HG03521 (cell line): ENCODE results near the gene AJAP1.

Experiments used
- ATAC-seq: cut with Tn5 transposase; IDR thresholded peaks from one replicate; pipeline ENCODE4 v1.9.1; 2021; ENCODE audit warnings: mild to moderate bottlenecking, moderate library complexity; ENCODE audit not compliant: unreplicated experiment

Gene AJAP1

DNA sequence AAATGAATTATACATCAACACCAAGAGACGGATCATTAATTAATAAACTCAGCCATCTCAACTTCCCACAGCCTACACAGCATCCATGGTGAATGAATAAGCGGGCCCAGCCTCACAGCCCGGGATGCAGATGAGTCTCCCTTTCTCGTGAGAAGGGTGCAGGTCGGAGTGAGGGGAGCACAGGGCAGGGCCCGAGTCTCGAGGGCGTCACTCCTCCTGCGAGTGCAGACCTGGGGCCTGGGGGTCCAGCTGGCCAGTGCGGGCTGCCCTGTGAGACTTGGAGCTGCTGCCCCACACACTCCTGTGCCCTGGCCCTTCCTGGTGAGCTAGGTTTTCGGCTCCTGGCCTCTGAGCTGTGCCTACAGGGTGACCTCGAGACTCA, 74.7 kb downstream of the AJAP1 start:
- no peak for ATAC-seq

DNA sequence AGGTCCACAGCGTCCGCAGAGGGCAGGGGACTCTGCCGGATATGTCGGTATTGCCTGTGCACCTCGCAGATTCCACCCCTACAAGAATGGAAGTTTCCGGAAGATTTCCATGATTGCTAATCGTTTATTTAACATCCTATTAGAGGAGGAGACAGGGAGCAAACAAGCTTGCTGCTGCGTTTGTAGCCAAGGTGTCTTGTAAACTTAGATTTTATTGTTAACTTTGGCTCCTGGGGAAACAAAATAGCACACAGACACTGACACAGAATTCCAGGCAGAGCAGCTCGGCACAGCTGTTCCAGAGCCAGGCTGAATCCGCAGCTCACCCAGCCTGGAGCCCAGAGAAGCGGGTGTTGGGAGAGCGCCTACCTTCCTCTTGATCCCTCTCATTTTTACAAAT, 75.7 kb downstream of the AJAP1 start:
- ATAC-seq: no peak

DNA sequence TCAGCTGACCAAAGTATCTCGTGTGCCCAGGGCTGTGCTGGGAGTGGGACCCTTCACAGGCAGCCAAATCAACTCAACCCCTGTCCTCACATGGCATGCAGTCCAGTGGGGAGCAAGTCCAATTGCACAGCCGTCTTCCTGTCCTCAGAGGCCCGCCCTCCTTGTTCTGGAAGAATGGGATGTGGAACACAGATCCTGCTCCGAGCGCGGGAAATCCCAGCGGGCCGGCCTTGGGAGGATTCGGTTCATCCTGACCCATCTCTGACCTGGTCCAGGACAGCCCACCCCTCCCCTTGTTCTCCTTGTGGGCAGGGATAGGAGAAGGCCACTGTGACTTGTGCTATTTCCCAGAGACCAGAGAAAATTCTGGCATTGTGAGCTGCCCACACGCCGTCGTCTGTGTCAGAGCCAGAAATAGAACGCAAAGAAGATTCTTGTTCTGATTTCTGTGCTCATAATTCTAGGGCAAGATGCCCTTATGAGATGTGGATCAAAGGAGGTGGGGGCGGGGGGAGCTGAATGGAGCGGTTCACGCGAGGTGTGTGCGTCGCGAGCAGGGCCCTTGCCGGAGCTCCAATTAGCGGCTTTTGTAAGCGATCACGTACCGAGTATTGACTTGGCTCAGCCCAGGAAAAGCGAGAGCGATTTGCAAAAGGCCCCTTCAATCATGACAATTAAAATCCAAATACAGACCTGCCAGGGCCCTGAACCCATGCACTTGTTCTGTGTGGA, 79.2 kb downstream of the AJAP1 start:
- ATAC-seq: no peak

DNA sequence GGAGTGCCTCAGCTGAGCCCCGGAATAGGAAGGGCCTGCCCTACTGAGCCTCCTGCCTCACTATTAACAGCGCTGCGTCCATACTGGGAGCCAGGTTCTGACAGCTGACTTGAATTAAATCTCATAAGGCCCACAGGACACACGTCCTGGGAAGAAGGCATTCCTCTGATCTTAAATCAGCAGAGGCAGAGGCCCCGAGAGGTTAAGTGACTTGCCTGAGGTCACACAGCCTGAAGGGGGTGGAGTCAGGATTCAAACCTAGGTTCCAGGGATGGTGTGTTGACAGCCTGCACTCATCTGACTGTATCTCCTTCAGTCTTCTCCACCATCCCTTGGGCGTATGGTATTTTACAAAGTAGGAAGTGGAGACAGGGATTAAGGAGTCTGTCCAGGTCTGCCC, 79.8 kb downstream of the AJAP1 start:
- ATAC-seq: no peak

DNA sequence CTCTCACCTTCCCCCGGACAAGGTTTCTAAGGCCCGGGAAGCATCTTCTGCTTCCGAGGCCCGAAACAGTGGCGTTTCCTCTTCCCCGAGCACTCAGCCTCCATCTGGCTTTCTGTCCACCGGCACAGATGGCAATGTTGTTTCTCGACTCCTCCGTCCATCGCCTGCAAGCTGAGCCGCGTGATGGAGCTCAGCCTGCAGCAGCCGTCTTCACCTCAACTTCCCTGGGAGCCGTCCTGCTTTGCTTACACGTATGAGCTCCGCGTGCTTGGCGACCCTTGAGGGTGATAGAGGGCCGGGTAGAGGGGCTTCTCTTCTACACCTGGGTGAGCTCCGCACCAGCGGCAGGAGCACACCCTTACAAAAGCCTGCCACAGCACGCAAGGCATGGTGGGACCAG, 80.4 kb downstream of the AJAP1 start:
- ATAC-seq: no peak

DNA sequence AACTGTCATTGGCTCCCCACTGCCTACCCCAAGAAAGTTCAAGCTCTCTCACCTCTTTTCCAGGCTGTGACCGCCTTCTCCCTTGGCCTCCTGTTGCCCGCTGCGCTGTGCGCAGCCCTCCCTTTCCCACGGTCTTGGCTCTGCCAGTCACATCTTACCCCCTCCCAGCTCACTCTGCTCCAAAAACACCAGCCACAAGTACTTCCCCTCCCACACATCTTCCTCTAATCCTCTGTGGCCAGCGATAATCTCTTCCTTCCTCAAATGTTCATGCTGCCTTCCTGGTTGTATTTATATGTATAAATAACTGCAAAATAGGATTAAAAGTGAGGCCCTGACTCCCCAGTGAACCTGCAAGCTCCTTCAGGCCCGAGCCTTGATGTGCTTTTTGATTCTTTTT, 81.8 kb downstream of the AJAP1 start:
- ATAC-seq: no peak

DNA sequence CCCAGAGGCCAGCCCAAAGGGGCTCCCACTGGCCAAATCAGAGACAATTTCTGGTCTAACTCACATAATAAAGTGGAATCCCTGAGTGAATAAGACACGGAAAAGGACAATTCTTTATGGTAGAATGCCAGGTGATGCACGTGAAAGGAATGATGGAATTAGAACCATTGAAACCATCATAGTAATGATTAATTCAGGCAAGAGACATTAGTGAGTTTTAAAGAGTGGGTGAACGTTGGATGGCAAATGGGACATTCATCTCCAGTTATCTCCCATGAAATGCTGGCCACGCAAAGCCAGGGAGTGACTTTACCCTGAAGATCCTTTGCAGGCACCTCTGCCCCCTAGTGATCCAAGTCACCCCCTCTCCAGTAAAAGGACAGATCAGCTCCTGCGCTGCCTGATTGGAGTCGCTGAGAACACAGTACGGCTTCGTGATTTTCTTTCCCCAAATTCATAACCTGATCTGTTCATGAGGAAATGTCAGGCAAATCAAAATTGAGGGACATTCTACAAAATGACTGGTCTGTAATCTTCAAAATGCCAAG, 87.5 kb downstream of the AJAP1 start:
- ATAC-seq: no peak

DNA sequence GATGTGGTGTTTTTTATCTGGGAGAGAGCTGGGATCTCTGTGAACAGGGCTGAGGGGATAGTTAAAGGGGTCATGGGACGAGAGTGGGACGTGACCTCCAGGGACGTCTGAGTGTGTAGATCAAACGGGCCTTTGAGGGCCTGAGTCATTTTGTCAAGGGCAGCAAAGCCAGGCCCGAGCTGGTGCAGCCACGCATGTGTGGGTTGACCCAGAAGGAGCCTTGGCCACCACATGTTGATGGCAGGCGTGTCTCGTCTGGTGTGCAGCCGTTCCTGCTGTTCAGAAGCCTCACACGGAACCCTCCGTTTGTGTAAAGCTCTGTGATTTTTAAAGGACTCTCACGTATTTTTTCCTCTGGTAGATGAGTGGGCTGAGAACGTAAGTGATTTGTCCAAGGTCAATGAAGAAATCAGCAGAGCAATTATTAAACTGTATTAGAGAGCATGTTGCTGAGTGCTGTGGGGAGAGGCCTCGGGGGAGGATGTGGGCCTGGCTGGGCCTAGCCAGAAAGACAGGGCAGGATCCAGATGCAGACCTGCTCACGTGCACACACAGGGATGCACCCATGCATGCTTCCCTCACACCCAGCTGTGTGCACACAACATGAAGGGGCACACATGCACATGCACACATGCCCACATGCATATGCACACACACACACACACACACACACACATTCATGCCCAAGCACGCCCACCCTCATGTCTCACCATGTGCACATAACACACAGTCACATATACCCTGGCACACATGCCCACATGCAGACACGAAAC, 89.8 kb downstream of the AJAP1 start:
- no peak for ATAC-seq

DNA sequence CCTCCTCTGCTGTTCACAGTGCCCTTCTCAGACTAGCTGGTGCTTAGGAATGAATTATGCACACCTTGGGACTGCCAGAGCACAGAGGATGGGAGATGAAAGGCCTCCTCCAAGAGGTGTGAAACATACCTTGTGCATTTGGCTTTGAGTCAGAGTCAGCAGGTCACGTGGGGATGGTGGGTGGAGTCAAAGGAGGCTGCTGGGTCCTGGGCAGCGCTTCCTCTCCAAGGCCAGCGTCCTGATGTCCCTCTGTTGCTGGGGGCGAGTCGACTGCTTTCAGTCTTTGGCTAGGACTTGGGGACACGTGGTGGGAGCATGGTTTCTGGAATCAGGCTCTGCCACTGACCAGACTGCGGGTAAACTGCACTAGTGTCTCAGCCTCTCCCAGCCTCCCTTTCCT, 91.2 kb downstream of the AJAP1 start:
- ATAC-seq: no peak

DNA sequence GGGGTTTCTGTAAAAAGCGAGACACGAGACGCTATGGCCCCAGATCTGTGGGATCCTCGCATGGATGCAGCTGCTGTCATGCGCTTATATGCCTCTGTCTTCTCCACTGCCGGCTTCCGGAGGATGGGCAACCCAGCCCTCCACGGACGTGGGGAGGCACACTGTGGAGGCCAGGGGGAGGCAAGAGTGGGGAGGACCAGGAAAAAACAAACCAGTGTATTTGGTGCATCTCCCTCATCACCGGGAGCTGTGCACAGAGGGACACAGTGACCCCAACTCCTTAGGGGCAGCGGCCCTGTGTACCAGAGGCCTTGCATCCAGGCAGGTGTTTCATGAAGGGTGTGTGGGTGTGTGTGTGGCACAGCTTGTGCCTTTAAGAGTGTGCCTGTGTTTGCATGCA, 95.0 kb downstream of the AJAP1 start:
- no peak for ATAC-seq

DNA sequence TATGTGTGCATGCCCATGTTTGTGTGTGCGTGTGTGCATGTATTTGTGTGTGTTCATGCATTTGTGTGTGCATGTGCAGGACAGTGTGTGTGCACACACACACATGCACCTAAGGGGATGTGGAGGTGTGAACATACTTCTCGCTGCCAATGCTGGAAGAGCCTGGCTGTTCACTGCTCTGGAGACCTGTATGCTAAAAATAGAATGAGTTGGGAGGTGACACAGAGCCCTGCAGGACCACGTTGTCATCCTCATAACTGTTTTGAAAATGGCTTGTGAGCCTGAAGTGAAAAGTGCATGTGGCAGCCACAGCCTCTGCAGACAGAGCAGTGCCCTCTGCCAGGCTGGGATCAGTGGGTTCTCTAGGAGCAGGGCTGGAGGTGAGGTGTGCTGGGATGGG, 95.8 kb downstream of the AJAP1 start:
- no peak for ATAC-seq

DNA sequence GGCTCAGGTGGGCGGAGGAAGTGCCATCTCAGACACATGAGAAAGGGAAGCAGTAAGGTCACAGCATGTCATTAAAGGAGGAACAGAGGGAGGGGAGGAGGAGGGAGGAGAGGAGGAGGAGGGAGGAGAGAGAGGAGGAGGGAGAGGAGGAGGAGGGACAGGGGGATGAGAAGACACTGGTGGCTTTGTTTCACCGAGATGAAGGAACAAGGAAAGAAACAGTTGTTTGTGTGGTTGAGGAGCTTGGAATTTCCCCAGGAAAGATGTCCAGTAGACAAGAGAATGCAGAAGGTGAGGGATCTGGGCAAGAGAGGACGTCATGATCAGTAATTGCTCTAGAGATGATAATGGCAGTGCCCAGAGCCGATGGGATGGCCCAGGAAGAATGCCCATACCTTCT, 97.7 kb downstream of the AJAP1 start:
- ATAC-seq: no peak

DNA sequence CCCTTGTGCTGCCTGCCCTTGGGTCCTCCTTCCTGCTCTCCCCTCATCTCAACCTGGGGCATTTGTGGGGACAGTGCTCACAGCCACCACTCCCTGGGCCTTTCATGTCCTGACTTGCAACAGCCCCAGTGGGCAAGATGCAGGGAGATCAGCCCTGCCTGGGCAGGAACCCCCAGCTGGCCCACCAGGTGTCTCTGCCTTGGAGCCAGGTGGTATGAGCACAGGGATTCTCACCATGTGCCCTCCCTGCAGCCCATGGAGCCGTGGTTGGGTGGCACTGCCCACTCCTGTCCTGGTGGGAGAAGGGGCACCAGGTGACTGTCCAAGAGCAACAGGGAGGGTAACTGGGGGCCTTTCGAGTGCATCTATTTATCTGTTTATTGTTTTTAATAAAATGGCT, 100.4 kb downstream of the AJAP1 start:
- ATAC-seq: no peak

DNA sequence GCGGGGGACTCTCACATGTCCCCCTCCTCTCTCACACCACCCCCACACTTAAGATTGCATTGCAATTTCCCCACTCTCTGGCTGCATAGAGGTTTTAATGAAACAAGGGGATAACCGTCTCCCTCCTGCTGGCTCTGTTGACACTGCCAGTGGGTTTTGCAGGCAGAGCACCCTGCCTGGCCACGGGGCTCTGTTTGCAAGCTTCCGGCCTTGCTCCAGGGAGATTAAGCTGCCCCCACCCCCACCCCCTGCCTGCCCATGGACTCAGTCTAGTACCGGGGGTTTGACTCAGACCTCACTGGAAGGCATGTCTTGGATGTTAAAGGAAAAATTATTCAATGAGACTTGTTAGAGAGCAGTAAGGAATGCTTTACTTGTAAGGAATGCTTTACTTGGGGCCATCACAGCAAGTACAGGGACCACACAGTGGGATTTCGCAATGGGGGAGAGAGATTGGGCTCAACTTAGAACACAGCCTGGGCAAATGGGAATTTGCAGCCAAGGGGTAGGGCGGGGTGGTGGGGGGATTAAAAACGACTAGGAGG, 101.0 kb downstream of the AJAP1 start:
- no peak for ATAC-seq

DNA sequence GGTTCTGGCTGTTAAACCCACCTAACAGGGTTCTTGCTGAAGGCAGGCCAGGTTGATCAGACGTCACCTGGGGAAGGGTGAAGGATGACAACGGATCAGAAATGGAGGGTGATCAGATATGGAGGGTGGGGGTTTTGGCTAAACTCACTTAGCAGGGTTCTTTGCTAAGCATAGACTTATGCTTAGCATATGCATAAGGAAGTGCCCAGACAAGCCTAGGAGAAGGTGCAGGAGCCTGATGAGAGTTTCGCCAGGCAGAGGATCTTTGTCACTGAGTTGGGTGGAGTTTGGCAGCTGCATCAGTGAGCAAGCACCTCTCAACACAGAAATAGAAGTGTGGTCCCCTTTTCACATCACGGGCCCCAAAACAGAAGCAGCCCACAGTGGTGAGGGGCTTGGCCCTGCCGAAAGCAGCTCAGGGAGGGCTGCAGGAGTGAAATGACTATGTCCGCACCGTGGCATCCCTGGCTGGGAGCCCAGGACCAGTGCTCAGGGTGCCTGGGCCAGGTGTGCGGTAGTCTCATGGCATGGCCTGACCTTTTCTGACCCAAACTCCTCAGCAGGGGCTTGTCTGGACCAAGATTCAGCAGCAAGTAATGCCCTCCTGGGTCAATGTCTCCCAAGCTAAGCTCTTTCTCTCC, 101.6 kb downstream of the AJAP1 start:
- ATAC-seq: no peak

DNA sequence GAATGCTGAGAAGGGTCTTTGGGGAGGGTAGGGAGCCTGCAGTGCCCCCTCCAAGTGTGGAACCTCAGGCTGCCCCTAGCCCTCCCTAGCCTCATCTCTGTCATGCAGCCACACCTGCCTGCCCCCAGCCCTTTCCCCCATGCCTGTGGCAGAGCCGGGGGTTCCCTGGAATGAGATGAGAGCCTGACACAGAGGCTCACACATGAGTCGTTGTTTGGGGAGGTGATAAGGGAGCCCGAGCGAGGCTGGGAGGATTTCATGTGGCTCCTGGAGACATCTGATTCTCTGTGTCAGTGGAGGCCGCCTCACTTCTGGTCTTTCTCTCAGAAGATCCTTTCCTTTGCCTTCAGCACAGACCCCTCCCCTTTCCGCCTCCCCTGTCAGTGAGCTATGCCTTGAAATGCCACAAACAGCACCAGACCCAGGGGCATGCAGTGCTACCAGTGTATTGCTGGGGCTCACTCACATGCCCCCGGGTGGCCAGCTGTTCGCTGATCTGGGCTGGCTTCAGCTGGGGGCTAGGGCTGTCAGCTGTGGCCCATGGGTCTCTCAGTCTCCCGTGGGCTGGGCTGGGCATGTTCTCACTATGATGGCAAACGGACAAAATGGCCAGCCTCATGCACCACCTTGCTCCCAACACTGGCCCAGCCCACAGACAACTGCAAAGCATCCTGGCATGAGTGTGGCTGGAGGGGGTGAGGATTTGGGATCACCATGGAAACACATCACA, 102.6 kb downstream of the AJAP1 start:
- no peak for ATAC-seq

DNA sequence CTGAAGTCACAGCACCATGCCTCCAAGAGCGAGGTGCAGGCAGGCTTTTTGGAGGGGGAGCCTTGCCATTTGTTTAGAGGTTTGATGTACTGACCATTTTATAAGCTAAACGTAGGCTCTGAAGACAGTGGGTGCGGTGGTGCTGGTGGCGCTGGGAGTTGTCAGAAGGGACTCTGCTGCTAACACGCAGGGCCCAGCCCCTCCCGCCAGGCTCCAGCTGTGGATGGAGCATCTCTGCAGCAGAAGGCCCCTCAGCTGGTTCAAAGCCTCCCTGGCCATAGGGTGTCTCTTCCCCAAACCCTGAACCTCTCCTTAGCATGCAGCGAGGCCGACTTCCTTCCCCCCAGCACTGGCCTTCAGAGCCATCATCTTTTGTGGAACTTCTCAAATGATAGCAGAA, 105.3 kb downstream of the AJAP1 start:
- ATAC-seq: no peak

DNA sequence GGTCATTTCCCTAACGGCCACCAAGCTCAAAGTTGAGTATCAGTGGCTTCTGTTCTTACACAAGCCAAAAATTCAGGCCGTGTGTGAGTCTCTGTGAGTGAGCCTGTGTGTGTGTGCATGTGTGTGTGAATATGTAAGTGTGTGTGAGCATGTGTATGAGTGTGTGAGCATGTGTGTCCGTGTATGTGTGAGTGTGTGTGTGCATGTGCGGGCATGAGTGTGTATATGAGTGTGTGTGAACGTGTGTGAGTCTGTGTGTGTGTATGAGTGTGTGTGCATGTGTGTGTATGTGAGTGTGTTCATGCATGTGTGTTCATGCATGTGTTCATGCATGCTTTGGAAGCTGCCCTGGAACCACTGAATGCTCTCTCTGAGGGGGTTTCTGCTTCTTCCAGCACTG, 105.7 kb downstream of the AJAP1 start:
- ATAC-seq: no peak

DNA sequence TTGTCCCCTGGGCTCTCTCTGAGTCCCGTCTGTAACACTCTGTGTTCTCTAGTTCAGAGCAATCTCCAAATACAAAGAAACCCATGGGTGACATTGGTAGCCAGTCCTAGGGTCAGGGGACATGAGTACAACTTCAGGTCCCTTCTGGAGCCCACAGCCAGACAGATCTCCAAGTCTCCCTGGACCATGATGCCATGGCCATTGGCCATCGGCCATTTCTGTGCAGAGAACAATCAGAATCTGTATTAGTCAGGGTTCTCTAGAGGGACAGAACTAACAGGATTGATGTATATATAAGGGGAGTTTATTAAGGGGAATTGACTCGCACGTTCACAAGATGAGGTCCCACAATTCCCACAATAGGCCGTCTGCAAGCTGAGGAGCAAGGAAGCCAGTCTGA, 106.9 kb downstream of the AJAP1 start:
- ATAC-seq: no peak

DNA sequence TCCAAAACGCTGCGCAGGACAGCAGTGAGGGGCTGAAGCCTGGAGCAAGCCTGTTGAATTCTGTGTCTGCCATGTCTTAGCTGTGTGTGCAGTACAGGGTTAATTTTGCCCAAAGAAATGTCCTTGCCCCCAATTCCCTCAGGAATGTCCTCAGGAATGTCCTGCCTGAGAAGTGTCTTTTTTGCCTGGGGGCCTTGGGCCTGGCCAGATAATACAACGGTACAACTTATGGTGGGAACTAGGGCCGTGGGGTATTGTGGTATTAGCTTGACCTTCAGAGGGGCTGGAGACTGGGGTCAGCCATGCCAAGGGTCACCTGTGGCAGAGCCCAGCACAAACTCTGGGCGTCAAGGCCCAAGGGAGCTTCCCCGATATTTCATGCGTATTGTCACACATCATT, 107.7 kb downstream of the AJAP1 start:
- no peak for ATAC-seq

DNA sequence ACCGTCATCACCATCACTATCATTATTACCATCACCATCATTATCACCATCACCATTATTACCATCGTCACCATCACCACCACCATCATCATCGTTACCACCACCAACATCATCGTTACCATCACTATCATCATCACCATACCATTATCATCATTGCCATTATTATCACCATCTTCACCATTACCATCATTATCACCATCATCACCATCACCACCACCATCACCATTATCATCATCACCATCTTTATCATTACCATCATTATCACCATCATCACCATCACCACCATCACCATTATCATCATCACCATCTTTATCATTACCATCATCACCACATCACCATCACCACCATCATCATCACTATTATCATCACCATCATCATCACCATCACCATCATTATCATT, 112.9 kb downstream of the AJAP1 start:
- ATAC-seq: no peak
